T-cell (primary cell): ENCODE measurements around the gene KIAA0930. TPM values are rescaled to one million over a fixed set of nuclear protein-coding genes. Genes with fewer than 3 reads are reported as not detected.

Experiments
- ATAC-seq, 4 experiments: fragments of 200-7000 bp in 3 of 4; fragments of 150-1000 bp in 1 of 4; cut with Tn5 transposase; replicated peaks in 1 of 4; 1 replicate in 3 of 4; 2 replicates in 1 of 4; pipeline ENCODE4 v1.10.0; 2021; ENCODE audit warnings: moderate library complexity in 3 of 4, mild to moderate bottlenecking in 2 of 4, moderate number of reproducible peaks in 1 of 4
- CTCF ChIA-PET, 2 donors: fragments of 300-600 bp; sonication (Branson Sonifier 250); formaldehyde crosslinking; loops; one replicate each; lab custom pipeline; 2022; ENCODE audit warnings: antibody characterized with exemption in 2 of 2; lab: Charles Lee
- POLR2A ChIA-PET, 2 donors: fragments of 300-600 bp; sonication (Branson Sonifier 250); formaldehyde crosslinking; loops; one replicate each; lab custom pipeline; 2022; ENCODE audit warnings: antibody characterized with exemption in 2 of 2; lab: Charles Lee
- DNase-seq, 35 experiments: peaks; one replicate each; pipeline versions ENCODE4 v3.0.0 to v3.0.0-alpha.2; 2013 to 2023
- H3K27ac ChIP-seq: one replicate; pipeline ENCODE4 v1.5.1; 2013; ENCODE audit warnings: low read length
- H3K27me3 ChIP-seq, 2 experiments: replicated peaks in 1 of 2; 1 replicate in 1 of 2; 2 replicates in 1 of 2; pipeline versions ENCODE4 v1.6.1 to v1.7.0; 2013; ENCODE audit warnings: low read length in 1 of 2, mixed read lengths in 1 of 2; ENCODE audit not compliant: control insufficient read depth in 2 of 2, insufficient read depth in 2 of 2; ENCODE audit errors: extremely low read depth in 1 of 2
- H3K36me3 ChIP-seq, 2 donors: 1 replicate in 1 of 2; 2 replicates in 1 of 2; pipeline versions ENCODE4 v1.6.1 to v1.7.0; 2013; ENCODE audit warnings: low read length in 1 of 2; ENCODE audit not compliant: control insufficient read depth in 2 of 2, insufficient read depth in 1 of 2; ENCODE audit errors: extremely low read depth in 1 of 2
- H3K4me1 ChIP-seq, 2 experiments: 1 replicate in 1 of 2; 2 replicates in 1 of 2; pipeline versions ENCODE4 v1.6.1 to v1.7.0; 2013; ENCODE audit warnings: low read length in 2 of 2, mixed read lengths in 1 of 2; ENCODE audit not compliant: insufficient read depth in 2 of 2, control insufficient read depth in 1 of 2; ENCODE audit errors: extremely low read depth in 1 of 2
- H3K4me3 ChIP-seq, 2 donors: 1 replicate in 1 of 2; 2 replicates in 1 of 2; pipeline versions ENCODE4 v1.5.1 to v1.7.0; 2013; ENCODE audit warnings: mild to moderate bottlenecking in 2 of 2, low read length in 1 of 2, moderate library complexity in 1 of 2; ENCODE audit not compliant: control insufficient read depth in 1 of 2; ENCODE audit errors: extremely low read depth in 1 of 2
- H3K9me3 ChIP-seq: 2 replicates; pipeline ENCODE4 v1.7.0; 2013
- H3K27ac Mint-ChIP-seq, 2 donors: one replicate each; pipeline ENCODE4 v1.8.0; 2020 to 2021; ENCODE audit warnings: mild to moderate bottlenecking in 2 of 2, mixed read lengths in 2 of 2
- H3K27me3 Mint-ChIP-seq, 2 donors: one replicate each; pipeline ENCODE4 v1.8.0; 2021 to 2022; ENCODE audit warnings: mixed read lengths in 2 of 2
- H3K36me3 Mint-ChIP-seq: one replicate; pipeline ENCODE4 v1.8.0; 2021; ENCODE audit warnings: mixed read lengths
- H3K4me1 Mint-ChIP-seq, 3 donors: one replicate each; pipeline ENCODE4 v1.8.0; 2020 to 2022; ENCODE audit warnings: mixed read lengths in 3 of 3, mild to moderate bottlenecking in 1 of 3
- H3K4me3 Mint-ChIP-seq, 3 donors: one replicate each; pipeline ENCODE4 v1.8.0; 2020 to 2022; ENCODE audit warnings: mild to moderate bottlenecking in 3 of 3, mixed read lengths in 3 of 3, moderate library complexity in 3 of 3
- H3K9me3 Mint-ChIP-seq, 3 donors: one replicate each; pipeline ENCODE4 v1.8.0; 2020 to 2022; ENCODE audit warnings: mixed read lengths in 3 of 3
- WGBS: methylation state at CpG from one replicate; pipeline ENCODE4 v1.1.5; 2013; ENCODE audit warnings: missing lambda C conversion rate; ENCODE audit not compliant: insufficient coverage; 5-methylcytosine and 5-hydroxymethylcytosine counted together
- total RNA-seq, 35 experiments: library from RNA in 6 of 35; stranded (reverse) in 6 of 35; fragments of 120-200 nt in 1 of 35; gene quantifications; one replicate each; pipeline versions ENCODE4 v1.2.1 to v1.2.4 and lab custom pipeline; 2013 to 2026

Gene KIAA0930
- total RNA-seq, 5 donors from 2014 or later (not counting 1 experiment from before 2014, with no cell fraction given): 21.2 to 40.2 (median 30.8) TPM

- Histone ChIP-seq H3K4me3 (no peak overlapping the region), H3K4me1 (no peaks in the 10 kb centered on the region), H3K27me3 (no peaks in the 10 kb centered on the region), H3K9me3 (no peaks in the 10 kb centered on the region), H3K27ac (no peak overlapping the region), H3K36me3 (peaks cover 0 to 24% of the 10 kb centered on the region in 2 donors)
- Mint-ChIP-seq H3K9me3 (no peaks in the 10 kb centered on the region), H3K36me3 (peaks cover 25% of the 10 kb centered on the region), H3K4me3 (no peak overlapping the region), H3K27me3 (no peaks in the 10 kb centered on the region), H3K27ac (no peak overlapping the region), H3K4me1 (peaks cover 0 to 7% (median 0%) of the 10 kb centered on the region in 3 donors)
- POLR2A ChIA-PET: interaction anchor here in 1 of 2 donors (0.6 kb wide), 1 partner anchor 319 kb away, joined by 13 read pairs; no protein-coding TSS in a partner anchor
- CTCF ChIA-PET: no interaction called here
- ATAC-seq (no peak), DNase-seq (no peak)
- no CpG with 5 or more reads among the region's 2 CpGs for WGBS
Observed at GRCh38 chr22:45149671-45150070, 91.0 kb downstream of the KIAA0930 start.

GRCh38 chr22:45144916-45145315 is 95.8 kb downstream of the KIAA0930 start:
- Mint-ChIP-seq H3K9me3 (no peaks in the 10 kb centered on the region), H3K27me3 (no peaks in the 10 kb centered on the region), H3K4me1 (peaks cover 0 to under 1% (median 0%) of the 10 kb centered on the region in 3 donors), H3K36me3 (peaks cover 18% of the 10 kb centered on the region), H3K4me3 (no peak overlapping the region), H3K27ac (no peak overlapping the region)
- Histone ChIP-seq H3K27me3 (no peaks in the 10 kb centered on the region), H3K9me3 (no peaks in the 10 kb centered on the region), H3K27ac (no peak overlapping the region), H3K4me1 (no peaks in the 10 kb centered on the region), H3K4me3 (no peak overlapping the region), H3K36me3 (peaks cover 1 to 7% of the 10 kb centered on the region in 2 donors)
- WGBS: no CpG with 5 or more reads among the region's 1 CpG
- CTCF ChIA-PET: no interaction called here
- ATAC-seq (no peak), DNase-seq (no peak)
- POLR2A ChIA-PET: no interaction called here

GRCh38 chr22:45142376-45142775 is 98.3 kb downstream of the KIAA0930 start:
- Mint-ChIP-seq H3K27ac (no peak overlapping the region), H3K9me3 (no peaks in the 10 kb centered on the region), H3K27me3 (no peaks in the 10 kb centered on the region), H3K4me1 (peaks cover 0 to 2% (median 2%) of the 10 kb centered on the region in 3 donors), H3K4me3 (no peak overlapping the region), H3K36me3 (peaks cover 16% of the 10 kb centered on the region)
- ATAC-seq (no peak), DNase-seq (no peak)
- no peaks in the 10 kb centered on the region for H3K27me3 ChIP-seq
- no peaks in the 10 kb centered on the region for H3K4me1 ChIP-seq
- ChIA-PET CTCF (no interaction called here), POLR2A (no interaction called here)
- no peak overlapping the region for H3K4me3 ChIP-seq
- 94% methylated on average over 7 of the region's 15 CpGs for WGBS
- H3K9me3 ChIP-seq: no peaks in the 10 kb centered on the region
- H3K36me3 ChIP-seq: peaks cover 0 to 9% of the 10 kb centered on the region in 2 donors
- no peak overlapping the region for H3K27ac ChIP-seq

Other genes with a start within 250 kb of the KIAA0930 start
- under 1 TPM in 2 of 5 donors, not detected in 3; 0.15 to 0.36 TPM for gene PHF21B, start 230.9 kb downstream of the KIAA0930 start, total RNA-seq
- 100 to 1,000 TPM in 4 of 5 donors, 10 to 100 TPM in 1; 97.0 to 151 (median 126) TPM for gene NUP50, start 77.0 kb downstream of the KIAA0930 start, total RNA-seq
- not detected for gene UPK3A, start 44.1 kb upstream of the KIAA0930 start, total RNA-seq
- 100 to 1,000 TPM in 4 of 5 donors, 10 to 100 TPM in 1; 53.5 to 394 (median 154) TPM for gene FAM118A, start 69.0 kb upstream of the KIAA0930 start, total RNA-seq
- gene SMC1B, start 172.7 kb upstream of the KIAA0930 start, total RNA-seq: under 1 TPM in 3 of 5 donors, not detected in 2; 0.06 to 0.12 (median 0.06) TPM
- gene RIBC2, start 172.8 kb upstream of the KIAA0930 start, total RNA-seq: under 1 TPM in 3 of 5 donors, not detected in 2; 0.61 to 0.89 (median 0.78) TPM